ENCODE results near the gene RAB33B. TPM values are rescaled to one million over a fixed set of nuclear protein-coding genes. Genes with fewer than 3 reads are reported as not detected.
"Not testable (repeated sequence)": the region's sequence is repeated elsewhere in the genome, so short reads cannot be mapped to it uniquely, and the experiment has no call there.

RAB33B gene
- 19.1 TPM for total RNA-seq
- 10 to 100 TPM; 14.8 to 19.2 (median 15.5) TPM for polyA plus RNA-seq

DNA sequence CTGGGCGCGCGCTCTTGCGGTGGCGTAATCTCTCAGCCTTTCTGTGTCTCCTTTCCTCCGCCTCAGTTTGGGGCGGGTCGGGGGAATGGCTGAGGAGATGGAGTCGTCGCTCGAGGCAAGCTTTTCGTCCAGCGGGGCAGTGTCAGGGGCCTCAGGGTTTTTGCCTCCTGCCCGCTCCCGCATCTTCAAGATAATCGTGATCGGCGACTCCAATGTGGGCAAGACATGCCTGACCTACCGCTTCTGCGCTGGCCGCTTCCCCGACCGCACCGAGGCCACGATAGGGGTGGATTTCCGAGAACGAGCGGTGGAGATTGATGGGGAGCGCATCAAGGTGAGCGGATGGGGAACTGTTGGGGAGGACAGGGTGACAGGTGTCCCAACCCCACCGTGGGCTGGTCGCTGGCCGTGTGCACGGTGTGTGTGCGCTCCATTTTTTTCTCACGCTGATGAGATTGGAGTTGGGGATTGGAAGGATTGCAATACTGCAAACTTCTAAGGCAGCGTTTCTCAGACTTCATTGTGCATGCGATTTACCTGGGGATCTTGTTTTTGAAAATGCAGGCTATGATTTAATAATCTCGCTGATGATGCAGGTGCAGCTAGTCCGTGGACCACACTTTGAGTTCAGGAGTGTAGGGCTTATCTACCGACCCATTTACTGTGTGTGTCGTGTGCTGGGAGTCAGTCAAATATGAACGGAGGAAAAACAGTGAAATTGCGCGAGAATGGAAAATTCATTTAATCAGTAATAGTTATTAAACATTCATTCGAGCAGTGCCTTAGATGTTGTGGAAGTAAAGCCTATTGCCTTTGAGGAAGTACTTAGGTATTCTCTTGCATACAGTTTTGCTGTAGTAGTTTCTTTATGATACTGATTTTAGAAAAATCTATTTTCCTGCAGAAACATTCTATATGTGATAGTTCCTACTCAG is at the start of gene RAB33B:
Gene RAB33B (plus strand): TSS at position 11 of the 935 bp plus-strand sequence. CDS start 75 bp downstream, at position 86.
- no peak for DNase-seq
- no peaks in the 10 kb centered on the region for H3K9me3 Mint-ChIP-seq
- H3K4me1 ChIP-seq (ENCODE audit: control insufficient read depth, insufficient read depth, low read length, poor library complexity, severe bottlenecking): peaks cover 48% of the 10 kb centered on the region

DNA sequence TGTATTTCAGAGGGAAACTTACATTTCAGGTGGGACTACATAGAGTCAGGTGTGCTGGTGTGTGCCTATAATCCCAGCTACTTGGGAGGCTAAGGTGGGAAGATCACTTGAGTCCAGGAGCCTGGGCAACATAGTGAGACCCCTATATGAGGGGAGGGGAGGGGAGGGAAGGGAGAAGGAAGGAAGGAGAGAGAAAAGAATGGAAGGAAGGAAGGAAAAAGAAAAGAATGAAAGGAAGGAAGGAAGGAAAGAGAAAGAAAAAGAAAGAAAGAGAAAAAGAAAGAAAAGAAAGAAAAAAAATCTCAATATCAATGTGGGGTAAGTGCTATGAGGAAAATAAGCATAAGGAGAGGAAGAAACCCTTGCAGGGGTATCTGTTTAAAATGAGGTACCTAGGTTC is 43.6 kb upstream of the RAB33B start:
- no peak overlapping the region for H3K4me3 Mint-ChIP-seq
- no peaks in the 10 kb centered on the region for H3K36me3 ChIP-seq (ENCODE audit: control insufficient read depth, insufficient read depth, low read length)
- H3K27me3 Mint-ChIP-seq: no peaks in the 10 kb centered on the region
- DNase-seq (no peak), ATAC-seq (ENCODE audit: low read depth in 2 of 2) (no peak)
- peaks cover 46% of the 10 kb centered on the region for H3K36me3 Mint-ChIP-seq
- no peak overlapping the region for H3K4me3 ChIP-seq (ENCODE audit: low read depth, low read length)
- no peak overlapping the region for H3K27ac ChIP-seq (ENCODE audit: insufficient read depth, low read length, poor library complexity, severe bottlenecking)
- H3K27ac Mint-ChIP-seq: peak overlapping the region; percentile 28 to 30 (median 29)
- peaks cover 2 to 22% (median 3%) of the 10 kb centered on the region in 4 donors for H3K4me1 Mint-ChIP-seq
- H3K9me3 Mint-ChIP-seq: peaks cover 0 to 5% (median 0%) of the 10 kb centered on the region in 7 donors
- H3K27me3 ChIP-seq (ENCODE audit: control insufficient read depth, insufficient read depth, low read length): no peaks in the 10 kb centered on the region
- no peaks in the 10 kb centered on the region for H3K9me3 ChIP-seq (ENCODE audit: control insufficient read depth in 2 of 2, low read length in 2 of 2)
- H3K4me1 ChIP-seq (ENCODE audit: control insufficient read depth, insufficient read depth, low read length, poor library complexity, severe bottlenecking): no peaks in the 10 kb centered on the region

More for the DNA sequence above, at the start of gene RAB33B:
- H3K27ac ChIP-seq (ENCODE audit: insufficient read depth, low read length, poor library complexity, severe bottlenecking): peak within 1 kb of the TSS; percentile 97
- Mint-ChIP-seq H3K4me1 (peaks cover 32 to 74% (median 66%) of the 10 kb centered on the region in 4 donors), H3K4me3 (peak within 1 kb of the TSS; percentile 96 to 99 (median 98)), H3K36me3 (peaks cover 5% of the 10 kb centered on the region), H3K27me3 (peaks cover 9% of the 10 kb centered on the region), H3K27ac (peak within 1 kb of the TSS; percentile 99 to 100 (median 100))
- no peak for ATAC-seq (ENCODE audit: low read depth in 2 of 2)
- no peaks in the 10 kb centered on the region for H3K9me3 ChIP-seq (ENCODE audit: control insufficient read depth in 2 of 2, low read length in 2 of 2)
- no peaks in the 10 kb centered on the region for H3K27me3 ChIP-seq (ENCODE audit: control insufficient read depth, insufficient read depth, low read length)
- H3K4me3 ChIP-seq (ENCODE audit: low read depth, low read length): peak within 1 kb of the TSS; percentile 91
- H3K36me3 ChIP-seq (ENCODE audit: control insufficient read depth, insufficient read depth, low read length): peaks cover 3% of the 10 kb centered on the region

DNA sequence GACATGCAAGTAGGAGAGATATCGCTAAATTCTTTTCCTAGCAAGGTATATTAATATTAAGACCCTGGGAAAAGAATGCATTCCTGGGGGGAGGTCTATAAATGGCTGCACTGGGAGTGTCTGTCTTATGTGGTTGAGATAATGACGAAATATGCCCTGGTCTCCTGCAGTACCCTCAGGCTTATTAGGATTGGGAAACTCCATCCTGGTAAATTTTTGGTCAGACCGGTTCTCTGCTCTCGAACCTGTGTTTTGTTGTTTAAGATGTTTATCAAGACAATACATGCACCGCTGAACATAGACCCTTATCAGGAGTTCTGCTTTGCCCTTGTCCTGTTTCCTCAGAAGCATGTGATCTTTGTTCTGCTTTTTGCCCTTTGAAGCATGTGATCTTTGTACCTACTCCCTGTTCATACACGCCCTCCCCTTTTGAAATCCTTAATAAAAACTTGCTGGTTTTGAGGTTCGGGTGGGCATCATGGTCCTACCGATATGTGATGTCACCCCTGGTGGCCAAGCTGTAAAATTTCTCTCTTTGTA is 39.2 kb upstream of the RAB33B start:
- H3K36me3 ChIP-seq (ENCODE audit: control insufficient read depth, insufficient read depth, low read length); H3K9me3 ChIP-seq (ENCODE audit: control insufficient read depth in 2 of 2, low read length in 2 of 2); H3K9me3 Mint-ChIP-seq; H3K4me3 Mint-ChIP-seq; H3K4me1 ChIP-seq (ENCODE audit: control insufficient read depth, insufficient read depth, low read length, poor library complexity, severe bottlenecking); H3K27me3 ChIP-seq (ENCODE audit: control insufficient read depth, insufficient read depth, low read length); DNase-seq; H3K27me3 Mint-ChIP-seq; ATAC-seq (ENCODE audit: low read depth in 2 of 2); H3K4me3 ChIP-seq (ENCODE audit: low read depth, low read length); H3K4me1 Mint-ChIP-seq; H3K27ac Mint-ChIP-seq; H3K27ac ChIP-seq (ENCODE audit: insufficient read depth, low read length, poor library complexity, severe bottlenecking): not testable (repeated sequence)
- peaks cover 36% of the 10 kb centered on the region for H3K36me3 Mint-ChIP-seq

DNA sequence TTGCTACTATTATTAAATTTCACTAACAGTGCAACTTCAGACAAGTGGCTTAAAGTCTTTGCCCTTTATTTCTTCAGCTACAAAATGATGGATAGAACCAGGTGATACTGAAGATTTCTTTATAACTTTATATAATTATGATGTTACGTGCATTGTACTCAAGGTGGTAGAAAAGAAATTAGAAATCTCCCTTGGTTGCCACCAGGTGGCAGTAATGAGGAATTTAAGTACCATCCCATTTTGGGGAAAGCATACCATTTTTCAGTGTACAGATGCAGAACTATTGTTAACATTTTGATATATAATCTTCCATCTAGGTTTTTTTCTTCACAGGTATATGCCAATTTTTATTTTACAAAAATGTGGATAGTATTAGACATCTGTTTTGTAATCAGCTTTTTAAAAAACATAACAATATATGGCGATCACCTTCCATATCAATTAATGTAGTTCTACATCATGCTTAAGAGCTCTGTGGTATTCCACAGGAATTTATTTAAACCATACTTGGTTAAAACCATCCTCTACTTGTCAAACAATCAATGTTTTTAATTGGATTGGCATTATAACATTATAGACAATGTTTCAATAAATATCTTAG is 37.7 kb upstream of the RAB33B start:
- no peaks in the 10 kb centered on the region for H3K9me3 ChIP-seq (ENCODE audit: control insufficient read depth in 2 of 2, low read length in 2 of 2)
- peaks cover 0 to 9% (median 0%) of the 10 kb centered on the region in 7 donors for H3K9me3 Mint-ChIP-seq
- H3K27me3 ChIP-seq (ENCODE audit: control insufficient read depth, insufficient read depth, low read length): no peaks in the 10 kb centered on the region
- H3K4me1 Mint-ChIP-seq: peaks cover 5 to 12% (median 8%) of the 10 kb centered on the region in 4 donors
- H3K4me1 ChIP-seq (ENCODE audit: control insufficient read depth, insufficient read depth, low read length, poor library complexity, severe bottlenecking): no peaks in the 10 kb centered on the region
- H3K36me3 ChIP-seq (ENCODE audit: control insufficient read depth, insufficient read depth, low read length): peaks cover 5% of the 10 kb centered on the region
- H3K4me3 ChIP-seq (ENCODE audit: low read depth, low read length): no peak overlapping the region
- DNase-seq (peak in 2 of 3 donors; percentile 46 to 69), ATAC-seq (ENCODE audit: low read depth in 2 of 2) (no peak)
- no peak overlapping the region for H3K27ac Mint-ChIP-seq
- no peak overlapping the region for H3K27ac ChIP-seq (ENCODE audit: insufficient read depth, low read length, poor library complexity, severe bottlenecking)
- H3K27me3 Mint-ChIP-seq: no peaks in the 10 kb centered on the region
- H3K4me3 Mint-ChIP-seq: no peak overlapping the region
- peaks cover 34% of the 10 kb centered on the region for H3K36me3 Mint-ChIP-seq

DNA sequence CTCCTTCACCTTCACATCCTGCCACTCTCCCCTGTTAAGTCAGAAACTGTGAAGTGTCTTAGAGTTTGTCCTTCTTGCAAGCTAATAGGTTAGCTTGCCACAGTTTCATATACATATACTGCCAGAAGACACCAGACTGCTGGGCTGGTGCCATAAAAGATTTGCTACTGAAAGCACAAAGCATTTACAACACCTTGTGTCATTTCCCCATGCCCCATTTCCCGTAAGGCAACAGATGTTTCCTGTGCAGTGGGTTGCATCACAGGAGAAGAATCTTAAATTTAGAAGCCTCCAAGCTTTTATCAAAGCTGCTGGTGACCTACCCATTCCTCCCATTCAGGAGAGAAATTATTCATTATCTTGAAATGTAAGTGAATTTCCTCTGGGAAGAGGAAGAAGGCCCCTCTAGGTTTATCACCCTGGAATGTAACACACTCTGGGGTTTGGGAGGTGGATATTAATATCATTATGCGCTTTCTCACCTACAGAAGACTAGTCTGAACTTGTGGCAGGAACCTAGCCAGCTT is 34.5 kb upstream of the RAB33B start:
- Histone ChIP-seq H3K36me3 (ENCODE audit: control insufficient read depth, insufficient read depth, low read length) (peaks cover 5% of the 10 kb centered on the region), H3K27ac (ENCODE audit: insufficient read depth, low read length, poor library complexity, severe bottlenecking) (no peak overlapping the region), H3K4me3 (ENCODE audit: low read depth, low read length) (no peak overlapping the region), H3K4me1 (ENCODE audit: control insufficient read depth, insufficient read depth, low read length, poor library complexity, severe bottlenecking) (no peaks in the 10 kb centered on the region), H3K9me3 (ENCODE audit: control insufficient read depth in 2 of 2, low read length in 2 of 2) (no peaks in the 10 kb centered on the region), H3K27me3 (ENCODE audit: control insufficient read depth, insufficient read depth, low read length) (no peaks in the 10 kb centered on the region)
- H3K36me3 Mint-ChIP-seq: peaks cover 20% of the 10 kb centered on the region
- H3K9me3 Mint-ChIP-seq: peaks cover 0 to 12% (median 4%) of the 10 kb centered on the region in 7 donors
- ATAC-seq (ENCODE audit: low read depth in 2 of 2) (peak; percentile 28 to 50), DNase-seq (peak in 1 of 3 donors; percentile 45)
- H3K4me1 Mint-ChIP-seq: peaks cover 5 to 10% (median 8%) of the 10 kb centered on the region in 4 donors
- H3K27ac Mint-ChIP-seq: peak overlapping the region in 1 of 3 donors; percentile 55
- no peak overlapping the region for H3K4me3 Mint-ChIP-seq
- H3K27me3 Mint-ChIP-seq: no peaks in the 10 kb centered on the region

DNA sequence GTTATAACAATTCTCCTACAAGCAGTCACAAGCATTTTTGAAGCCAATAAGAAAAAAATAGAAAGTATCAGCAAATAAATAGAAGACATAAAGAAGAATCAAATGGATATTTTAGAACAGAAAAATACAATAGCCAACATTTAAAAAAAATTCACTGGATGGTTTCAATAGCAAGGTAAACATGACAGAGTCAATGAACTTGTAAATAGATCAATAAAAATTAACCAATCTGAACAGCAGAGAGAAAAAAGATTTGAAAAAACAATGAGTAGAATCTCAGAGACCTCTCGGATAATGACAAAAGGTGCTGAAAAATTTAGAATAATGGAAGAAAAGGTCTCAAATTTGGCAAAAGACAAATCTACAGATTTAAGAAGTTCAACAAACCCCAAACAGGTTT is 33.3 kb upstream of the RAB33B start:
- H3K36me3 ChIP-seq (ENCODE audit: control insufficient read depth, insufficient read depth, low read length): peaks cover 5% of the 10 kb centered on the region
- no peak overlapping the region for H3K4me3 Mint-ChIP-seq
- no peak overlapping the region for H3K4me3 ChIP-seq (ENCODE audit: low read depth, low read length)
- H3K27me3 ChIP-seq (ENCODE audit: control insufficient read depth, insufficient read depth, low read length): no peaks in the 10 kb centered on the region
- H3K36me3 Mint-ChIP-seq: peaks cover 15% of the 10 kb centered on the region
- H3K4me1 ChIP-seq (ENCODE audit: control insufficient read depth, insufficient read depth, low read length, poor library complexity, severe bottlenecking): no peaks in the 10 kb centered on the region
- peaks cover 5 to 10% (median 8%) of the 10 kb centered on the region in 4 donors for H3K4me1 Mint-ChIP-seq
- peak overlapping the region in 1 of 3 donors; percentile 38 for H3K27ac Mint-ChIP-seq
- no peaks in the 10 kb centered on the region for H3K9me3 ChIP-seq (ENCODE audit: control insufficient read depth in 2 of 2, low read length in 2 of 2)
- DNase-seq (no peak), ATAC-seq (ENCODE audit: low read depth in 2 of 2) (no peak)
- peaks cover 0 to 11% (median 4%) of the 10 kb centered on the region in 7 donors for H3K9me3 Mint-ChIP-seq
- no peaks in the 10 kb centered on the region for H3K27me3 Mint-ChIP-seq
- H3K27ac ChIP-seq (ENCODE audit: insufficient read depth, low read length, poor library complexity, severe bottlenecking): no peak overlapping the region

DNA sequence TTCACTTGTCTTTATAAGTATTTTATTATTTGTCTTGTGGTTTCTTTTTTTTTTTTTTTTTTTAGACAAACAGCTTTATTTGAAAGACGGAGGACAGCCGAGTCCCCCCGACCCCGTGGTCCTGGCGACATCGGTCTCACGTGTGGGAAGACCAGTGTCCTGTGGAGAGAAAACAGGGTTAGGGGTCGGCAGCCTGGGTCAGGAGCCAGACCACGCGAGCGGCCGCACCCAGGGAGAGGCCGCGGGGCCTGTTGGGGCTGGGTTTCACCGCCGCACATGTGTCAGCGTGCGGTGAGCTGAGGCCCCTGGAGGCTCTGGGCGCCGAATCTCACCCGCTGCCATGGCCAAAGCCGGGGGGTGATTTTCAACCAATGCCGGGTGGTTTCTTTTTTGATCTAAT is 17.8 kb upstream of the RAB33B start:
- H3K9me3 ChIP-seq (ENCODE audit: control insufficient read depth in 2 of 2, low read length in 2 of 2): peaks cover 6 to 7% of the 10 kb centered on the region in 2 experiments
- H3K27ac ChIP-seq (ENCODE audit: insufficient read depth, low read length, poor library complexity, severe bottlenecking): no peak overlapping the region
- no peak overlapping the region for H3K27ac Mint-ChIP-seq
- peak overlapping the region in 2 of 4 donors; percentile 2 to 13 for H3K4me3 Mint-ChIP-seq
- peaks cover 0 to 33% (median 10%) of the 10 kb centered on the region in 7 donors for H3K9me3 Mint-ChIP-seq
- no peak for ATAC-seq (ENCODE audit: low read depth in 2 of 2)
- no peak for DNase-seq
- no peaks in the 10 kb centered on the region for H3K27me3 ChIP-seq (ENCODE audit: control insufficient read depth, insufficient read depth, low read length)
- H3K36me3 Mint-ChIP-seq: peaks cover 34% of the 10 kb centered on the region
- H3K4me1 Mint-ChIP-seq: peaks cover 2 to 23% (median 11%) of the 10 kb centered on the region in 4 donors
- peak overlapping the region; percentile 59 for H3K4me3 ChIP-seq (ENCODE audit: low read depth, low read length)
- H3K36me3 ChIP-seq (ENCODE audit: control insufficient read depth, insufficient read depth, low read length): no peaks in the 10 kb centered on the region
- H3K4me1 ChIP-seq (ENCODE audit: control insufficient read depth, insufficient read depth, low read length, poor library complexity, severe bottlenecking): peaks cover 6% of the 10 kb centered on the region
- H3K27me3 Mint-ChIP-seq: no peaks in the 10 kb centered on the region
